NCI-H460 (cell line): Measurements from ENCODE around the gene GLRX. TPM values are rescaled to one million over a fixed set of nuclear protein-coding genes. Genes with fewer than 3 reads are reported as not detected.

ENCODE experiments used
- DNase-seq: peaks from one replicate; pipeline ENCODE4 v3.0.0-alpha.2; 2016; ENCODE audit warnings: low read depth; ENCODE audit errors: extremely low read depth
- total RNA-seq: library from RNA; depleted of rRNA; stranded (reverse); fragments of >200 nt; shearing (Covaris generic); gene quantifications from 2 replicates; pipeline ENCODE4 v1.2.3, GENCODE V29; 2014; rRNA removed

The GLRX gene
- total RNA-seq, 1 experiment from 2014 or later = 470 TPM

- DNase-seq = no peak
Observed at GRCh38 chr5:95784514-95785302, 37.8 kb downstream of the GLRX start.

GRCh38 chr5:95783661-95784060, 38.9 kb downstream of the GLRX start:
- DNase-seq = no peak

GRCh38 chr5:95782181-95782580, 40.3 kb downstream of the GLRX start:
- no peak for DNase-seq

- DNase-seq = peak; percentile 77
Observed at GRCh38 chr5:95781101-95781583, 41.4 kb downstream of the GLRX start.

- no peak for DNase-seq
Observed at GRCh38 chr5:95780597-95780996, 41.9 kb downstream of the GLRX start.

GRCh38 chr5:95779611-95780010, 42.9 kb downstream of the GLRX start:
- DNase-seq = no peak

- no peak for DNase-seq
Observed at GRCh38 chr5:95778713-95779436, 43.7 kb downstream of the GLRX start.

- DNase-seq = no peak
Observed at GRCh38 chr5:95777441-95777840, 45.1 kb downstream of the GLRX start.

- DNase-seq = peak; percentile 41
Observed at GRCh38 chr5:95773335-95774059, 49.0 kb downstream of the GLRX start.

- no peak for DNase-seq
Observed at GRCh38 chr5:95771892-95772291, 50.6 kb downstream of the GLRX start.

- no peak for DNase-seq
Observed at GRCh38 chr5:95770830-95771708, 51.5 kb downstream of the GLRX start.

GRCh38 chr5:95768731-95769130, 53.8 kb downstream of the GLRX start:
- no peak for DNase-seq

GRCh38 chr5:95763941-95764340, 58.6 kb downstream of the GLRX start:
- DNase-seq = no peak

Other genes with a start within 250 kb of the GLRX start
- not detected in 2 replicates for gene GPR150, start 202.6 kb downstream of the GLRX start, total RNA-seq
- 8.9 and 9.4 TPM in 2 replicates for gene RFESD, start 175.9 kb downstream of the GLRX start, total RNA-seq
- 0.42 and 0.49 TPM in 2 replicates for gene SPATA9, start 139.7 kb downstream of the GLRX start, total RNA-seq
- gene RHOBTB3, start 91.4 kb downstream of the GLRX start, total RNA-seq = 148 and 149 TPM in 2 replicates
- gene ELL2, start 139.1 kb upstream of the GLRX start, total RNA-seq = 87.5 and 92.3 TPM in 2 replicates